SK-N-SH (cell line): ENCODE measurements around the gene RASEF.

ENCODE experiments used
- CTCF ChIP-seq: fragments of 200-600 bp; sonication (generic); IDR thresholded peaks from 2 replicates; pipeline ENCODE4 v1.6.1; 2017; ENCODE audit warnings: antibody characterized with exemption, mild to moderate bottlenecking, moderate library complexity
- EP300 ChIP-seq, 2 experiments: IDR thresholded peaks; 2 replicates each; pipeline versions ENCODE4 v1.4.0 to v1.6.1; 2012; ENCODE audit warnings: borderline replicate concordance in 1 of 2, low read depth in 1 of 2, low read length in 1 of 2
- EZH2phosphoT487 ChIP-seq: fragments of 200-600 bp; sonication (generic); IDR thresholded peaks from 2 replicates; pipeline ENCODE4 v1.6.1; 2017; ENCODE audit warnings: low read depth, mixed run types, mild to moderate bottlenecking, antibody characterized with exemption, moderate library complexity, borderline replicate concordance
- JUND ChIP-seq: IDR thresholded peaks from 2 replicates; pipeline ENCODE4 v1.4.0; 2012
- POLR2AphosphoS5 ChIP-seq: IDR thresholded peaks from 2 replicates; pipeline ENCODE4 v1.6.1; 2012; ENCODE audit warnings: low read depth, low read length
- RXRA ChIP-seq: IDR thresholded peaks from 2 replicates; pipeline ENCODE4 v1.4.0; 2012; ENCODE audit warnings: low read depth, mild to moderate bottlenecking, borderline replicate concordance
- TAF1 ChIP-seq: IDR thresholded peaks from 2 replicates; pipeline ENCODE4 v1.6.1; 2012; ENCODE audit warnings: low read depth, mild to moderate bottlenecking, low read length, moderate library complexity, borderline replicate concordance
- USF1 ChIP-seq: IDR thresholded peaks from 2 replicates; pipeline ENCODE4 v1.4.0; 2012; ENCODE audit warnings: low read depth, borderline replicate concordance

DNA sequence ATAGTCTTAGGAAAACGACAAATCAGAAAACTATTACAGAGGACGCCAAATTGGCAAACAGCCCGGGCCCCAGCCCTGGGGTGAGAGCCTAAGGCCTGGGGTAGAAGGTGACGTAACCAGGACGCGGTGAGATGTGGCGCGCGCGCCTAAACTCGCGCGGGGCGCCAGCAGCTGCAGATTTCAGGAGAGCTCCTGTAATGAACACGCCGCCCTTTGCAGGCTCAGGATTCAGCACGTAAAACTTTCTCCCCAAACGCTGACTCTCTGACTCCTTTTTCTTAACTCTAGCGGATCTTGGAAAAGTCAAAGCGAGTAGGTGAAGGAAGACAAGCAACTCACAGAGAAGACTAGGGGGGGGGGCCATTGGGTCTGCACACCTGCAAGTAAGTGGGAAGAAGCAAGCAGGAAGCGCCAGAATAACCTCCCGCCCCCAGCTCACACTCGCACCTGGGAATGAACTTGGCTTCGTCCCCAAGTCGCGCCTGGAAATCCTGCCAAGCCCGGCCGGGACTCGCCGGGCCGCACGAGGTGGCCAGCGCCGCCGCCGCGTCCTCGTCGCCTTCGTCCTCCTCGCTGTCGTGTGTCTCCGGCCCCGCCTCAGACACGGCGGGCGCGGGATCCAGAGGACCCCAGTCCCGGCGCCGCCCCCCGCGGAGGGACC is 822 bp downstream of the RASEF start:
- no peak for TF ChIP-seq EZH2phosphoT487
- no peak for TF ChIP-seq JUND
- TF ChIP-seq RXRA, result no peak
- TF ChIP-seq POLR2AphosphoS5, result no peak
- TF ChIP-seq EP300 (IDR thresholded peaks at IDR 0.05; ENCODE audit: borderline replicate concordance in 1 of 2, low read depth in 1 of 2, low read length in 1 of 2), result no peak
- TF ChIP-seq USF1, result no peak
- no peak for TF ChIP-seq CTCF
- TF ChIP-seq TAF1, result no peak
